Lung (tissue), 12 donors: ENCODE measurements around the gene POLR2F. TPM values are rescaled to one million over a fixed set of nuclear protein-coding genes. Genes with fewer than 3 reads are reported as not detected.

Source experiments
- ATAC-seq: fragments of 200-7000 bp; cut with Tn5 transposase; one replicate; pipeline ENCODE4 v1.9.1; 2020; ENCODE audit warnings: moderate number of reproducible peaks; ENCODE audit not compliant: insufficient read depth, low FRiP score
- DNase-seq, 3 donors: peaks; one replicate each; pipeline ENCODE4 v3.0.0-alpha.2; 2013 to 2017
- H3K27ac ChIP-seq, 2 donors: one replicate each; pipeline ENCODE4 v1.5.1; 2013; ENCODE audit warnings: mild to moderate bottlenecking in 2 of 2, moderate library complexity in 2 of 2, control low read depth in 1 of 2, inconsistent platforms in 1 of 2, low read depth in 1 of 2, low read length in 1 of 2
- H3K27me3 ChIP-seq, 3 donors: one replicate each; pipeline ENCODE4 v1.5.1; 2013; ENCODE audit warnings: low read length in 2 of 3; ENCODE audit not compliant: control insufficient read depth in 3 of 3, insufficient read depth in 3 of 3
- H3K36me3 ChIP-seq, 4 donors: one replicate each; pipeline ENCODE4 v1.5.1; 2013; ENCODE audit warnings: low read length in 4 of 4, mild to moderate bottlenecking in 1 of 4, moderate library complexity in 1 of 4; ENCODE audit not compliant: control insufficient read depth in 4 of 4, insufficient read depth in 4 of 4
- H3K4me1 ChIP-seq, 5 donors: one replicate each; pipeline ENCODE4 v1.5.1; 2013; ENCODE audit warnings: low read length in 5 of 5, mild to moderate bottlenecking in 2 of 5, moderate library complexity in 1 of 5; ENCODE audit not compliant: control insufficient read depth in 5 of 5, insufficient read depth in 5 of 5
- H3K4me3 ChIP-seq: one replicate; pipeline ENCODE4 v1.5.1; 2013; ENCODE audit warnings: mild to moderate bottlenecking, control low read depth, moderate library complexity
- H3K9ac ChIP-seq, 2 donors: one replicate each; pipeline ENCODE4 v1.5.1; 2013; ENCODE audit warnings: low read length in 2 of 2, control low read depth in 1 of 2; ENCODE audit not compliant: insufficient read depth in 1 of 2
- H3K9me3 ChIP-seq, 4 donors: one replicate each; pipeline ENCODE4 v1.5.1; 2013; ENCODE audit warnings: low read length in 3 of 4, mild to moderate bottlenecking in 1 of 4, moderate library complexity in 1 of 4; ENCODE audit not compliant: control insufficient read depth in 4 of 4, insufficient read depth in 3 of 4
- CTCF ChIP-seq: IDR thresholded peaks from 2 replicates; pipeline ENCODE4 v1.5.1; 2012; ENCODE audit warnings: mild to moderate bottlenecking; ENCODE audit errors: control extremely low read depth, extremely low read depth
- WGBS, 2 donors: extraction: QIAGEN DNeasy Blood & Tissue Kit; methylation state at CpG; one replicate each; pipeline ENCODE4 v1.1.7; 2013; 5-methylcytosine and 5-hydroxymethylcytosine counted together
- polyA plus RNA-seq, 2 donors: library from polyadenylated mRNA; stranded (reverse); fragments of 200-250 nt; gene quantifications; one replicate each; pipeline ENCODE4 v1.2.1, GENCODE V29; 2013
- total RNA-seq, 2 donors: library from RNA; depleted of rRNA in 1 of 2; stranded (reverse); fragments of >200 nt in 1 of 2; gene quantifications; one replicate each; pipeline ENCODE4 v1.2.1, GENCODE V29; 2014 to 2021
- donor health status: control.
- donor health status: control.
- donor health status: Bipolar disorder and iron deficiency.
- donor health status: healthy.
- donor health status: DM: yes; HTN: yes; CAD: no.

The POLR2F gene
- total and polyA plus RNA-seq, 4 donors, result 36.8 to 161 (median 79.6) TPM

- TF ChIP-seq CTCF, result no peak
- H3K4me3 ChIP-seq, result no peak overlapping the region
- peaks cover 0 to 15% (median 5%) of the 10 kb centered on the region in 3 donors for H3K27me3 ChIP-seq
- DNase-seq, result no peak
- H3K9me3 ChIP-seq, result no peaks in the 10 kb centered on the region
- peaks cover 0 to 13% (median 2%) of the 10 kb centered on the region in 4 donors for H3K36me3 ChIP-seq
- H3K27ac ChIP-seq, result no peak overlapping the region
- 79 to 82% methylated on average over 80 to 84 of the region's 84 CpGs for WGBS, 2 donors
- no peak for ATAC-seq
- H3K9ac ChIP-seq, result no peak overlapping the region
- H3K4me1 ChIP-seq, result peaks cover 0 to 3% (median 0%) of the 10 kb centered on the region in 5 donors
Measured at GRCh38 chr22:37982938-37983859, 29.7 kb downstream of the POLR2F start.

- ATAC-seq, result no peak
- DNase-seq, result no peak
- Histone ChIP-seq H3K36me3 (peaks cover 0 to 13% (median 2%) of the 10 kb centered on the region in 4 donors), H3K4me3 (no peak within 1 kb of the TSS), H3K27me3 (peaks cover 0 to 15% (median 5%) of the 10 kb centered on the region in 3 donors), H3K9ac (no peak within 1 kb of the TSS), H3K9me3 (no peaks in the 10 kb centered on the region), H3K4me1 (peaks cover 0 to 3% (median 0%) of the 10 kb centered on the region in 5 donors), H3K27ac (no peak within 1 kb of the TSS)
- WGBS, 2 donors, result 87 to 91% methylated on average over 35 to 42 of the region's 42 CpGs
- no peak for TF ChIP-seq CTCF
Measured at GRCh38 chr22:37983860-37984791, 30.6 kb downstream of the POLR2F start, which contains the start of gene SOX10. SOX10 (minus strand) TSS chr22:37984555; CDS start chr22:37983784, 771 bp downstream.

GRCh38 chr22:37985050-37985585 lies 31.6 kb downstream of the POLR2F start:
- Histone ChIP-seq H3K27ac (no peak overlapping the region), H3K4me3 (no peak overlapping the region), H3K27me3 (peaks cover 0 to 15% (median 5%) of the 10 kb centered on the region in 3 donors), H3K36me3 (peaks cover 0 to 13% (median 2%) of the 10 kb centered on the region in 4 donors), H3K4me1 (peaks cover 0 to 6% (median 0%) of the 10 kb centered on the region in 5 donors), H3K9ac (no peak overlapping the region), H3K9me3 (no peaks in the 10 kb centered on the region)
- ATAC-seq, result no peak
- no peak for TF ChIP-seq CTCF
- 91% methylated on average over 9 of the region's 9 CpGs for WGBS, 2 donors
- DNase-seq, result no peak
